22Rv1 (cell line): Measurements from ENCODE around the gene FAM72B.
"Not testable (repeated sequence)": the region's sequence is repeated elsewhere in the genome, so short reads cannot be mapped to it uniquely, and the experiment has no call there.

Experiments
- H3K27ac ChIP-seq: fragments of 450-650 bp; 2 replicates; pipeline ENCODE4 v1.5.1; 2017

Gene FAM72B

GRCh38 chr1:121151294-121151693, 32.8 kb downstream of the FAM72B start:
- not testable (repeated sequence) for H3K27ac ChIP-seq

- H3K27ac ChIP-seq = not testable (repeated sequence)
Measured at GRCh38 chr1:121148489-121149190, 35.5 kb downstream of the FAM72B start.

- not testable (repeated sequence) for H3K27ac ChIP-seq
Measured at GRCh38 chr1:121140393-121140792, 43.7 kb downstream of the FAM72B start.

GRCh38 chr1:121131494-121131893, 52.6 kb downstream of the FAM72B start:
- not testable (repeated sequence) for H3K27ac ChIP-seq

GRCh38 chr1:121118480-121118824, 65.7 kb downstream of the FAM72B start:
- not testable (repeated sequence) for H3K27ac ChIP-seq
